ENCODE results near the gene NFIB.

- TF ChIP-seq, protein P1, sequence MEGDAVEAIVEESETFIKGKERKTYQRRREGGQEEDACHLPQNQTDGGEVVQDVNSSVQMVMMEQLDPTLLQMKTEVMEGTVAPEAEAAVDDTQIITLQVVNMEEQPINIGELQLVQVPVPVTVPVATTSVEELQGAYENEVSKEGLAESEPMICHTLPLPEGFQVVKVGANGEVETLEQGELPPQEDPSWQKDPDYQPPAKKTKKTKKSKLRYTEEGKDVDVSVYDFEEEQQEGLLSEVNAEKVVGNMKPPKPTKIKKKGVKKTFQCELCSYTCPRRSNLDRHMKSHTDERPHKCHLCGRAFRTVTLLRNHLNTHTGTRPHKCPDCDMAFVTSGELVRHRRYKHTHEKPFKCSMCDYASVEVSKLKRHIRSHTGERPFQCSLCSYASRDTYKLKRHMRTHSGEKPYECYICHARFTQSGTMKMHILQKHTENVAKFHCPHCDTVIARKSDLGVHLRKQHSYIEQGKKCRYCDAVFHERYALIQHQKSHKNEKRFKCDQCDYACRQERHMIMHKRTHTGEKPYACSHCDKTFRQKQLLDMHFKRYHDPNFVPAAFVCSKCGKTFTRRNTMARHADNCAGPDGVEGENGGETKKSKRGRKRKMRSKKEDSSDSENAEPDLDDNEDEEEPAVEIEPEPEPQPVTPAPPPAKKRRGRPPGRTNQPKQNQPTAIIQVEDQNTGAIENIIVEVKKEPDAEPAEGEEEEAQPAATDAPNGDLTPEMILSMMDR (IDR thresholded peaks at IDR 0.05; ENCODE audit: insufficient read depth, low read depth, low read length): no peak
- TF ChIP-seq EZH2 (IDR thresholded peaks at IDR 0.05; ENCODE audit: insufficient read depth, low read length): no peak
Measured at GRCh38 chr9:14183001-14183400, 130.9 kb downstream of the NFIB start.
